T-helper 17 cell (primary cell): ENCODE results near the gene ZC3H12C. TPM values are rescaled to one million over a fixed set of nuclear protein-coding genes. Genes with fewer than 3 reads are reported as not detected.

Experiments
- ATAC-seq: fragments of 150-1000 bp; cut with Tn5 transposase; 2 replicates; pipeline ENCODE4 v1.10.0; 2021; ENCODE audit warnings: mild to moderate bottlenecking, moderate library complexity
- DNase-seq, 3 donors: peaks; one replicate each; pipeline versions ENCODE4 v3.0.0 to v3.0.0-alpha.2; 2020 to 2021
- H3K9me3 ChIP-seq: one replicate; pipeline ENCODE4 v1.7.0; 2013; ENCODE audit warnings: low read length, mild to moderate bottlenecking; ENCODE audit not compliant: control insufficient read depth, poor library complexity, severe bottlenecking
- H3K27ac Mint-ChIP-seq: one replicate; pipeline ENCODE4 v1.8.0; 2022; ENCODE audit warnings: mild to moderate bottlenecking, moderate library complexity, mixed read lengths
- H3K27me3 Mint-ChIP-seq: one replicate; pipeline ENCODE4 v1.8.0; 2022; ENCODE audit warnings: mixed read lengths
- H3K36me3 Mint-ChIP-seq: one replicate; pipeline ENCODE4 v1.8.0; 2022; ENCODE audit warnings: low read depth, mixed read lengths
- H3K4me1 Mint-ChIP-seq: one replicate; pipeline ENCODE4 v1.8.0; 2022; ENCODE audit warnings: mild to moderate bottlenecking, mixed read lengths
- H3K4me3 Mint-ChIP-seq: one replicate; pipeline ENCODE4 v1.8.0; 2022; ENCODE audit warnings: mild to moderate bottlenecking, moderate library complexity, mixed read lengths
- total RNA-seq, 4 donors: library from RNA in 2 of 4; stranded (reverse) in 2 of 4; gene quantifications; one replicate each; pipeline ENCODE4 v1.2.3 and lab custom pipeline; 2022 to 2026

Gene ZC3H12C
- total RNA-seq, 2 donors from 2014 or later: 0.15 to 0.91 TPM

- no peak for ATAC-seq
- DNase-seq: no peak
- no peaks in the 10 kb centered on the region for H3K9me3 ChIP-seq
- no peak overlapping the region for H3K27ac Mint-ChIP-seq
- no peaks in the 10 kb centered on the region for H3K4me1 Mint-ChIP-seq
- peaks cover 2% of the 10 kb centered on the region for H3K36me3 Mint-ChIP-seq
- no peak overlapping the region for H3K4me3 Mint-ChIP-seq
- no peaks in the 10 kb centered on the region for H3K27me3 Mint-ChIP-seq
Measured at GRCh38 chr11:110219006-110219785, 126.0 kb downstream of the ZC3H12C start.

Other genes with a start within 250 kb of the ZC3H12C start
- 10 to 100 TPM; 26.7 to 38.4 TPM for gene RDX, start 203.2 kb downstream of the ZC3H12C start, total RNA-seq